SK-N-SH treated with all-trans-retinoic acid at 6 μM for 48 hours (cell line): Measurements from ENCODE around the gene WDR49.

Experiments used
- ATAC-seq: fragments of 200-7000 bp; cut with Tn5 transposase; 3 replicates; pipeline ENCODE4 v1.9.1; 2020; ENCODE audit warnings: mild to moderate bottlenecking, moderate library complexity
- ARNTL ChIP-seq: fragments of 450-650 bp; formaldehyde crosslinking; IDR thresholded peaks from 2 replicates; pipeline ENCODE4 v1.5.0; 2020; ENCODE audit warnings: low read depth, mild to moderate bottlenecking, moderate library complexity, borderline replicate concordance
- BACH2 ChIP-seq: fragments of 250-450 bp; sonication (Bioruptor Pico); IDR thresholded peaks from 2 replicates; pipeline ENCODE4 v1.9.0; 2021; ENCODE audit warnings: mild to moderate bottlenecking, borderline replicate concordance
- CSRNP3 ChIP-seq: fragments of 250-450 bp; sonication (Bioruptor Pico); IDR thresholded peaks from 2 replicates; pipeline ENCODE4 v1.5.1; 2021; ENCODE audit warnings: mild to moderate bottlenecking, moderate library complexity
- ESRRG ChIP-seq: fragments of 250-450 bp; sonication (Bioruptor Pico); IDR thresholded peaks from 2 replicates; pipeline ENCODE4 v1.6.1; 2021; ENCODE audit warnings: mild to moderate bottlenecking
- GLIS3 ChIP-seq: fragments of 250-450 bp; sonication (Bioruptor Pico); IDR thresholded peaks from 2 replicates; pipeline ENCODE4 v1.5.0; 2020; ENCODE audit warnings: mild to moderate bottlenecking, moderate library complexity
- ISL1 ChIP-seq: fragments of 250-450 bp; sonication (Bioruptor Pico); IDR thresholded peaks from 2 replicates; pipeline ENCODE4 v2.1.2; 2022; ENCODE audit warnings: mild to moderate bottlenecking, moderate library complexity
- OSR1 ChIP-seq: fragments of 250-450 bp; sonication (Bioruptor Pico); IDR thresholded peaks from 2 replicates; pipeline ENCODE4 v1.8.0; 2022; ENCODE audit warnings: moderate library complexity, mild to moderate bottlenecking, inconsistent platforms
- PPARA ChIP-seq: fragments of 250-450 bp; sonication (Bioruptor Pico); IDR thresholded peaks from 2 replicates; pipeline ENCODE4 v1.5.0; 2020; ENCODE audit warnings: mild to moderate bottlenecking, borderline replicate concordance
- RARB ChIP-seq: fragments of 250-450 bp; sonication (Bioruptor Pico); IDR thresholded peaks from 2 replicates; pipeline ENCODE4 v1.8.0; 2021; ENCODE audit warnings: mild to moderate bottlenecking, moderate library complexity
- SNAI2 ChIP-seq: fragments of 250-450 bp; sonication (Bioruptor Pico); IDR thresholded peaks from 2 replicates; pipeline ENCODE4 v1.5.0; 2020; ENCODE audit warnings: mild to moderate bottlenecking, moderate library complexity
- TCF4 ChIP-seq: fragments of 250-450 bp; sonication (Bioruptor Pico); IDR thresholded peaks from 2 replicates; pipeline ENCODE4 v1.8.0; 2021; ENCODE audit warnings: mild to moderate bottlenecking, moderate library complexity, borderline replicate concordance
- TSHZ2 ChIP-seq: fragments of 250-450 bp; sonication (Bioruptor Pico); IDR thresholded peaks from 2 replicates; pipeline ENCODE4 v1.5.0; 2020; ENCODE audit warnings: mild to moderate bottlenecking, moderate library complexity
- ZC3H10 ChIP-seq: fragments of 250-450 bp; sonication (Bioruptor Pico); IDR thresholded peaks from 2 replicates; pipeline ENCODE4 v1.5.1; 2021; ENCODE audit warnings: mild to moderate bottlenecking, moderate library complexity
- ZFP3 ChIP-seq: fragments of 250-450 bp; sonication (Bioruptor Pico); IDR thresholded peaks from 2 replicates; pipeline ENCODE4 v1.5.0; 2020; ENCODE audit warnings: mild to moderate bottlenecking, moderate library complexity
- ZFP30 ChIP-seq: fragments of 450-650 bp; formaldehyde crosslinking; IDR thresholded peaks from 2 replicates; pipeline ENCODE4 v1.5.0; 2022; ENCODE audit warnings: mild to moderate bottlenecking, moderate library complexity
- ZNF565 ChIP-seq: fragments of 450-650 bp; formaldehyde crosslinking; conservative IDR thresholded peaks from 2 replicates; pipeline ENCODE4 v1.5.0; 2020; ENCODE audit warnings: low read depth, mild to moderate bottlenecking, moderate library complexity
- ZNF8 ChIP-seq: fragments of 450-650 bp; formaldehyde crosslinking; IDR thresholded peaks from 2 replicates; pipeline ENCODE4 v1.5.0; 2020; ENCODE audit warnings: mild to moderate bottlenecking, moderate library complexity
- TF ChIP-seq, protein P1 (sequence below): fragments of 250-450 bp; sonication (Bioruptor Pico); IDR thresholded peaks from 2 replicates; pipeline ENCODE4 v1.8.0; 2021; ENCODE audit warnings: low read depth, mild to moderate bottlenecking, moderate library complexity, borderline replicate concordance
- TF ChIP-seq, protein P2 (sequence below): fragments of 250-450 bp; sonication (Bioruptor Pico); IDR thresholded peaks from 2 replicates; pipeline ENCODE4 v1.5.1; 2020; ENCODE audit warnings: low read depth, mild to moderate bottlenecking, moderate library complexity

Gene WDR49

GRCh38 chr3:167572991-167573390 is 80.8 kb downstream of the WDR49 start:
- no peak for TF ChIP-seq ZNF565 (CRISPR knock-in tag)
- TF ChIP-seq, protein P1, sequence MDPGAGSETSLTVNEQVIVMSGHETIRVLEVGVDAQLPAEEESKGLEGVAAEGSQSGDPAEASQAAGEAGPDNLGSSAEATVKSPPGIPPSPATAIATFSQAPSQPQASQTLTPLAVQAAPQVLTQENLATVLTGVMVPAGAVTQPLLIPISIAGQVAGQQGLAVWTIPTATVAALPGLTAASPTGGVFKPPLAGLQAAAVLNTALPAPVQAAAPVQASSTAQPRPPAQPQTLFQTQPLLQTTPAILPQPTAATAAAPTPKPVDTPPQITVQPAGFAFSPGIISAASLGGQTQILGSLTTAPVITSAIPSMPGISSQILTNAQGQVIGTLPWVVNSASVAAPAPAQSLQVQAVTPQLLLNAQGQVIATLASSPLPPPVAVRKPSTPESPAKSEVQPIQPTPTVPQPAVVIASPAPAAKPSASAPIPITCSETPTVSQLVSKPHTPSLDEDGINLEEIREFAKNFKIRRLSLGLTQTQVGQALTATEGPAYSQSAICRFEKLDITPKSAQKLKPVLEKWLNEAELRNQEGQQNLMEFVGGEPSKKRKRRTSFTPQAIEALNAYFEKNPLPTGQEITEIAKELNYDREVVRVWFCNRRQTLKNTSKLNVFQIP (CRISPR knock-in tag) = no peak
- TF ChIP-seq TSHZ2 (CRISPR knock-in tag) = no peak
- TF ChIP-seq, protein P2, sequence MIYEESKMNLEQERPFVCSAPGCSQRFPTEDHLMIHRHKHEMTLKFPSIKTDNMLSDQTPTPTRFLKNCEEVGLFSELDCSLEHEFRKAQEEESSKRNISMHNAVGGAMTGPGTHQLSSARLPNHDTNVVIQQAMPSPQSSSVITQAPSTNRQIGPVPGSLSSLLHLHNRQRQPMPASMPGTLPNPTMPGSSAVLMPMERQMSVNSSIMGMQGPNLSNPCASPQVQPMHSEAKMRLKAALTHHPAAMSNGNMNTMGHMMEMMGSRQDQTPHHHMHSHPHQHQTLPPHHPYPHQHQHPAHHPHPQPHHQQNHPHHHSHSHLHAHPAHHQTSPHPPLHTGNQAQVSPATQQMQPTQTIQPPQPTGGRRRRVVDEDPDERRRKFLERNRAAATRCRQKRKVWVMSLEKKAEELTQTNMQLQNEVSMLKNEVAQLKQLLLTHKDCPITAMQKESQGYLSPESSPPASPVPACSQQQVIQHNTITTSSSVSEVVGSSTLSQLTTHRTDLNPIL (CRISPR knock-in tag) = no peak
- no peak for TF ChIP-seq ZC3H10
- TF ChIP-seq ZFP3 (CRISPR knock-in tag) = no peak
- no peak for TF ChIP-seq CSRNP3 (CRISPR knock-in tag)
- no peak for TF ChIP-seq OSR1 (CRISPR knock-in tag)
- no peak for TF ChIP-seq TCF4
- no peak for TF ChIP-seq ARNTL (CRISPR knock-in tag)
- TF ChIP-seq RARB (CRISPR knock-in tag) = no peak
- ATAC-seq = no peak

- TF ChIP-seq, protein P2 (CRISPR knock-in tag) = no peak
- no peak for TF ChIP-seq ARNTL (CRISPR knock-in tag)
- TF ChIP-seq OSR1 (CRISPR knock-in tag) = no peak
- no peak for TF ChIP-seq ZNF8 (CRISPR knock-in tag)
- no peak for TF ChIP-seq SNAI2
- no peak for TF ChIP-seq ZFP3 (CRISPR knock-in tag)
- TF ChIP-seq GLIS3 = no peak
- TF ChIP-seq ZFP30 = no peak
- TF ChIP-seq ESRRG (CRISPR knock-in tag) = no peak
- TF ChIP-seq TSHZ2 (CRISPR knock-in tag) = no peak
- TF ChIP-seq PPARA = no peak
- no peak for TF ChIP-seq BACH2 (CRISPR knock-in tag)
- TF ChIP-seq, protein P1 (CRISPR knock-in tag) = no peak
- TF ChIP-seq ISL1 = no peak
- no peak for ATAC-seq
Observed at GRCh38 chr3:167568634-167569033, 85.1 kb downstream of the WDR49 start.
